Pancreas (tissue), 10 donors: ENCODE measurements around the gene RPS6KC1. TPM values are rescaled to one million over a fixed set of nuclear protein-coding genes. Genes with fewer than 3 reads are reported as not detected.

Source experiments
- ATAC-seq, 4 donors: fragments of 200-7000 bp; cut with Tn5 transposase; one replicate each; pipeline versions ENCODE4 v1.8.0 to v1.9.1; 2020; ENCODE audit warnings: mild to moderate bottlenecking in 4 of 4, moderate library complexity in 4 of 4
- DNase-seq, 6 donors: peaks; one replicate each; pipeline ENCODE4 v3.0.0-alpha.2; 2020
- FAIRE-seq: peaks from 2 replicates; lab custom pipeline; 2012; peaks lifted over from hg19 to GRCh38; lab: Jason Lieb, UNC
- H3K27ac ChIP-seq, 4 donors: fragments of 200-600 bp; sonication (generic); 1 replicate in 3 of 4; 2 replicates in 1 of 4; pipeline versions ENCODE4 v1.5.0 to v1.8.0; 2020
- H3K27me3 ChIP-seq, 4 donors: fragments of 200-600 bp; one replicate each; pipeline ENCODE4 v1.8.0; 2021
- H3K36me3 ChIP-seq, 3 donors: fragments of 200-600 bp; sonication (generic) in 1 of 3; one replicate each; pipeline versions ENCODE4 v1.5.0 to v1.8.0; 2020 to 2021
- H3K4me1 ChIP-seq, 3 donors: fragments of 200-600 bp; one replicate each; pipeline ENCODE4 v1.8.0; 2021
- H3K4me3 ChIP-seq, 4 donors: fragments of 200-600 bp; sonication (generic) in 2 of 4; one replicate each; pipeline versions ENCODE4 v1.5.0 to v1.8.0; 2020 to 2021
- H3K9me3 ChIP-seq, 4 donors: fragments of 200-600 bp; one replicate each; pipeline ENCODE4 v1.8.0; 2021
- CTCF ChIP-seq, 4 donors: fragments of 200-600 bp; sonication (generic) in 3 of 4; IDR thresholded peaks; one replicate each; pipeline versions ENCODE4 v1.5.0 to v1.8.0; 2021; ENCODE audit warnings: antibody characterized with exemption in 4 of 4
- WGBS, 2 donors: extraction: QIAGEN DNeasy Blood & Tissue Kit; methylation state at CpG; one replicate each; pipeline ENCODE4 v1.1.7; 2013; 5-methylcytosine and 5-hydroxymethylcytosine counted together
- intact Hi-C, 3 donors: fragments of 100-400 bp; cut with DNase I; formaldehyde crosslinking; loops; one replicate each; pipeline versions ENCODE4 v1.11.1 to v1.14.2; 2022
- polyA plus RNA-seq, 2 donors: library from polyadenylated mRNA; stranded (reverse); fragments of 200-250 nt; gene quantifications; one replicate each; pipeline ENCODE4 v1.2.3, GENCODE V29; 2013
- total RNA-seq, 6 donors: library from RNA; stranded (reverse); fragmentation: NEBNext Ultra II Directional in 4 of 6; extraction: Animal tissue kit (Norgen Biotek cat#: 25700) in 4 of 6; gene quantifications; one replicate each; pipeline versions ENCODE4 v1.2.1 to v1.2.4, GENCODE V29; 2021 to 2023
- donor health status: healthy with polysubstance abuse.
- donor health status: DM: no; HTN: no; CAD: no; lungs with moderate emphysema.
- donor health status: DM: no; HTN: no; CAD: no.
- donor health status: control.
- donor health status: control.
- donor health status: Bipolar disorder and iron deficiency.
- donor health status: DM: yes; HTN: yes; CAD: no.
- donor health status: DM: no; HTN: no; CAD: no.
- donor health status: DM: no; HTN: no; CAD: no.
- donor health status: DM: yes; HTN: yes; CAD: no.

RPS6KC1 gene
- total and polyA plus RNA-seq, 8 donors, result 2.3 to 11.4 (median 7.0) TPM

GRCh38 chr1:213287987-213288386 lies 236.9 kb downstream of the RPS6KC1 start:
- no peak for ATAC-seq
- Histone ChIP-seq H3K4me3 (no peak overlapping the region), H3K27me3 (no peaks in the 10 kb centered on the region), H3K36me3 (no peaks in the 10 kb centered on the region), H3K27ac (no peak overlapping the region), H3K9me3 (no peaks in the 10 kb centered on the region), H3K4me1 (no peaks in the 10 kb centered on the region)
- 60 to 65% methylated on average over 5 of the region's 5 CpGs for WGBS, 2 donors
- FAIRE-seq, result no peak
- no peak for DNase-seq
- TF ChIP-seq CTCF (IDR thresholded peaks at IDR 0.05), result no peak
- intact Hi-C loops, result no loop called here

- DNase-seq (no peak), ATAC-seq (no peak), FAIRE-seq (no peak)
- Histone ChIP-seq H3K27me3 (no peaks in the 10 kb centered on the region), H3K9me3 (no peaks in the 10 kb centered on the region), H3K4me3 (no peak overlapping the region), H3K27ac (no peak overlapping the region), H3K4me1 (no peaks in the 10 kb centered on the region), H3K36me3 (no peaks in the 10 kb centered on the region)
- intact Hi-C loops, result no loop called here
- TF ChIP-seq CTCF (IDR thresholded peaks at IDR 0.05), result no peak
- WGBS, 2 donors, result 58 to 76% methylated on average over 4 of the region's 4 CpGs
Observed at GRCh38 chr1:213291526-213291925, 240.5 kb downstream of the RPS6KC1 start.

- ATAC-seq, result no peak
- H3K4me3 ChIP-seq, result no peak overlapping the region
- H3K9me3 ChIP-seq, result no peaks in the 10 kb centered on the region
- no peaks in the 10 kb centered on the region for H3K36me3 ChIP-seq
- no peaks in the 10 kb centered on the region for H3K27me3 ChIP-seq
- intact Hi-C loops, result no loop called here
- DNase-seq, result no peak
- no peak overlapping the region for H3K27ac ChIP-seq
- no peak for TF ChIP-seq CTCF (IDR thresholded peaks at IDR 0.05)
- WGBS, 2 donors, result 82 to 84% methylated on average over 2 of the region's 2 CpGs
- FAIRE-seq, result no peak
- H3K4me1 ChIP-seq, result no peaks in the 10 kb centered on the region
Observed at GRCh38 chr1:213292614-213293013, 241.6 kb downstream of the RPS6KC1 start.

GRCh38 chr1:213295860-213296259 lies 244.8 kb downstream of the RPS6KC1 start:
- no peak for TF ChIP-seq CTCF (IDR thresholded peaks at IDR 0.05)

GRCh38 chr1:213296558-213296957 lies 245.5 kb downstream of the RPS6KC1 start:
- no peak for DNase-seq
- no peak for FAIRE-seq
- TF ChIP-seq CTCF (IDR thresholded peaks at IDR 0.05), result no peak
- no peak overlapping the region for H3K4me3 ChIP-seq
- H3K9me3 ChIP-seq, result no peaks in the 10 kb centered on the region
- H3K36me3 ChIP-seq, result no peaks in the 10 kb centered on the region
- ATAC-seq, result no peak
- H3K27ac ChIP-seq, result no peak overlapping the region
- intact Hi-C loops, result no loop called here
- H3K27me3 ChIP-seq, result no peaks in the 10 kb centered on the region
- H3K4me1 ChIP-seq, result no peaks in the 10 kb centered on the region

More at GRCh38 chr1:213295860-213296259, 244.8 kb downstream of the RPS6KC1 start:
- no peaks in the 10 kb centered on the region for H3K27me3 ChIP-seq
- ATAC-seq, result no peak
- no peak overlapping the region for H3K27ac ChIP-seq
- intact Hi-C loops, result no loop called here
- H3K9me3 ChIP-seq, result no peaks in the 10 kb centered on the region
- no peak for DNase-seq
- H3K36me3 ChIP-seq, result no peaks in the 10 kb centered on the region
- H3K4me1 ChIP-seq, result no peaks in the 10 kb centered on the region
- WGBS, 2 donors, result 88 to 90% methylated on average over 1 of the region's 1 CpG
- H3K4me3 ChIP-seq, result no peak overlapping the region
- no peak for FAIRE-seq
